B cell (primary cell): ENCODE data around the gene PDZD2.

Experiments used
- CTCF ChIP-seq: fragments of 200-600 bp; IDR thresholded peaks from one replicate; pipeline ENCODE4 v1.8.0; 2022; ENCODE audit warnings: antibody characterized with exemption, mild to moderate bottlenecking
- EZH2 ChIP-seq: IDR thresholded peaks from 2 replicates; pipeline ENCODE4 v1.6.1; 2012; ENCODE audit warnings: borderline replicate concordance, low read depth, mild to moderate bottlenecking, moderate library complexity, low read length; ENCODE audit not compliant: insufficient read depth, poor library complexity, severe bottlenecking

DNA sequence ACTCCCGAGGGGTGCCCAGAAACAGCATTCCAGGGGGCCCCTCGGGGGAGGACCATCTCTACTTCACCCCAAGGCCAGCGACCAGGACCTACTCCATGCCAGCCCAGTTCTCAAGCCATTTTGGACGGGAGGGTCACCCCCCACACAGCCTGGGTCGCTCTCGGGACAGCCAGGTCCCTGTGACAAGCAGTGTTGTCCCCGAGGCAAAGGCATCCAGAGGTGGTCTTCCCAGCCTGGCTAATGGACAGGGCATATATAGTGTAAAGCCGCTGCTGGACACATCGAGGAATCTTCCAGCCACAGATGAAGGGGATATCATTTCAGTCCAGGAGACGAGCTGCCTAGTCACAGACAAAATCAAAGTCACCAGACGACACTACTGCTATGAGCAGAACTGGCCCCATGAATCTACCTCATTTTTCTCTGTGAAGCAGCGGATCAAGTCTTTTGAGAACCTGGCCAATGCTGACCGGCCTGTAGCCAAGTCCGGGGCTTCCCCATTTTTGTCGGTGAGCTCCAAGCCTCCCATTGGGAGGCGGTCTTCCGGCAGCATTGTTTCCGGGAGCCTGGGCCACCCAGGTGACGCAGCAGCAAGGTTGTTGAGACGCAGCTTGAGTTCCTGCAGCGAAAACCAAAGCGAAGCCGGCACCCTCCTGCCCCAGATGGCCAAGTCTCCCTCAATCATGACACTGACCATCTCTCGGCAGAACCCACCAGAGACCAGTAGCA, 451.3 kb downstream of the PDZD2 start:
- TF ChIP-seq CTCF (no peak), EZH2 (no peak)
